Suppressor macrophage treated with lipopolysaccharide for 1 hour (primary cell): ENCODE measurements around the gene PEX5.
"Not testable (repeated sequence)": the region's sequence is repeated elsewhere in the genome, so short reads cannot be mapped to it uniquely, and the experiment has no call there.

Source experiments
- DNase-seq, 3 donors: peaks; one replicate each; pipeline ENCODE4 v3.0.0-alpha.2; 2020 to 2022

The PEX5 gene

DNA sequence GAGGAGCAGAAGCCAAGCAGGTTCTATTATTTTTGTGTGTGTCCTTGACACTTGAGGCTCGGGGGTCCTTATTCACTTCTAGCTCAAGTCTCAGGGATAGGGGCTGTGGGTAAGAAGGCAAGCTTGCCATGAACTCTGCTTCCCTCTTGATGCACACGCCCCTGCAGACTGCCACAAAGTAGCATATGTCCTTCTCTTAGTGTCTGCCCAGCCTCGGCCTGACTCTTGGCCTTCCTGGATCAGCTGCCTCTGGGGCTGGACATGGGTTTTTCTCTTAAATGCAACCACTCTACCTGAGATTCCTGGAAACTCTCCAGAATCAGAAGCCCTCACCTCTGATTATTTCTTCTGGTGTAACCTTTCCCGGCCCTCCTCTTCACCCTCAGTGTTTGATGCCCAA is 28.2 kb upstream of the PEX5 start:
- no peak for DNase-seq

- DNase-seq: no peak
These were observed 27.7 kb upstream of the PEX5 start for GRCh38 chr12:7161811-7162210.

DNA sequence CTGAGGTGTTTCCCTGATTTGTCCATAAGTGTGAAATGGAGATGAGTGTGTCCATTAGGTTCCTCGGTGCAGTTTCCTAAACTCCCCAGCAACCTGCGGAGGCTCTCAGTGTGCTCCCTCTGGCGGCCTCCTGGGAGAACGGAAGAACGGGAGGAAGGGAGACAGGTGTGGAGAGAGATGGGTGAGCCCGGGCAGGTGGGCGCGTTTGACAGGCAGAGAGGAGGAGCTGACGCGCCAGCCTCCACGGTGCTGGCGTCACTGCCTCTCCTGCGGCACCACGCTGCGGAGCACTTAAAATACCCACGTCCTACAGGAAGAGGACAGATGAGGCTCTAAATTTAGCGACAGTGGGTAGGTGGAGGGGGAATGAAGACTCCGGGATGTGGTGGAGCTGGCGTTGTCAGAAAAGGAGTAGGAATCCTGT is 26.8 kb upstream of the PEX5 start:
- DNase-seq: peak in 1 of 3 donors; percentile 20

- no peak for DNase-seq
These were observed 19.5 kb upstream of the PEX5 start for GRCh38 chr12:7169951-7170350.

- DNase-seq: no peak
These were observed 17.6 kb upstream of the PEX5 start for GRCh38 chr12:7171854-7172253.

DNA sequence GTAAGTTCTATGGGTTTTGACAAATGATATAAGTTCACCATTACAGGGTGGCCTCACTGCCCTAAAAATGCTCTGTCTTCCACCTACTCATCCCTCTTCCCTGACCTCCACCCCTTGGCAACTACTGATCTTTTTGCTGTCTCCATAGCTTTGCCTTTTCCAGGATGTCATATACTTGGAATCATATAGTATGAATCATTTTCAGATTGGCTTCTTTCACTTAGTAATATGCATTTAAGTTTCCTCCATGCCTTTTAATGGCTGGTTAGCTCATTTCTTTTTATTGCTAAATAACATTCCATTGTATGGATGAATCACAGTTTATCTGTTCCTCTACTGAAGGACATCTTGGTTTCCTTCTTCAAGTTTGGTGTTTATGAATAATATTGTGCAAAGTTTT is 14.0 kb upstream of the PEX5 start:
- DNase-seq: peak in 2 of 3 donors; percentile 24 to 48

- no peak for DNase-seq
These were observed 12.9 kb upstream of the PEX5 start for GRCh38 chr12:7176595-7176994.

GRCh38 chr12:7178481-7178880 is 11.0 kb upstream of the PEX5 start:
- DNase-seq: no peak

DNA sequence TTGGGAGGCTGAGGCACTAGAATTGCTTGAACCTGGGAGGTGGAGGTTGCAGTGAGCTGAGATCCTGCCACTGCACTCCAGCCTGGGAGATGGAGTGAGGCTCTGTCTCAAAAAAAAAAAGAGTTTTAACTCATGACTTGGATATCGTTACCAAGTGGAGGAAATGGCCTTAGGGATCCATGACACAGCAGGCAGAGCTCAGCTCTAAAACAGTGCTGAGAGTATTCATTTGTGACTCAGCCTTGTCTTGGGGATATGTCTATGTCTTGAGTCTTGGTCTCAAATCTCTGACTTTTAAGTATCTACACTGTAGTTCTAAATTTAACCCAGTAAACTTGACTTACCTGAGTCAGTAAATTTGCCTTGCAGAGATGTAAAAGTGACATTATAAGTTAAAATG is 8.8 kb upstream of the PEX5 start:
- DNase-seq: no peak

- DNase-seq: not testable (repeated sequence)
These were observed 3.4 kb upstream of the PEX5 start for GRCh38 chr12:7186058-7186457.

GRCh38 chr12:7188562-7189397 is 706 bp upstream of the PEX5 start:
- DNase-seq: peak; percentile 90 to 97 (median 92)

DNA sequence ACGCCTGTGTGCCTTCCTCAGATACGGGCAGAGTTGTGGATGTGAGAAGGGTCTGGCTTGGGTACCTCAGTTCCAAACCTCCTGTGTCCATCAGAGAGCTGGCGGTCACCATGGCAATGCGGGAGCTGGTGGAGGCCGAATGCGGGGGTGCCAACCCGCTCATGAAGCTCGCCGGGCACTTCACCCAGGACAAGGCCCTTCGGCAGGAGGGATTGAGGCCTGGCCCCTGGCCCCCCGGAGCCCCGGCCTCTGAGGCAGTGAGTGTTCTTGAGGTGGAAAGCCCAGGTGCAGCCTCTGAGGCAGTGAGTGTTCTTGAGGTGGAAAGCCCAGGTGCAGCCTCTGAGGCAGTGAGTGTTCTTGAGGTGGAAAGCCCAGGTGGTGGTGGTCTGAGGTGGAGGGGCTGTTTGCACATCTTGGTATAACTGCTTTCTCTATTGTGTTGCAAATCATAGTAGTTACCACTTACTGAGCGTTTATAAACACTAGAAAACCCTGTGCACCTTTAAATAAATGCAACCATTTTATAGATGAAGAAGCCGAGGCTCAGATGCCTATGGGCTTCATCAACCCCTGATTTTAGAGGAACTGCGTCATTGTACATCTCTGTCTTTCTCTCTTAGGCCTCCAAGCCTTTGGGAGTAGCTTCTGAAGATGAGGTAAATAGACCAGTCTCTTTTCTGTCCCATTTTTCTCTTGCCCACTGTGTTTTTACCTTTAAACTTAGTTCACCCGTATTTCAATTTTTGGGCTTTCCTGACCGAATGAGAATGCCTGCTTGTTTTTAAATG is 976 bp downstream of the PEX5 start:
- peak in 2 of 3 donors; percentile 16 to 26 for DNase-seq

GRCh38 chr12:7193674-7194073 is 4.2 kb downstream of the PEX5 start:
- DNase-seq: no peak

DNA sequence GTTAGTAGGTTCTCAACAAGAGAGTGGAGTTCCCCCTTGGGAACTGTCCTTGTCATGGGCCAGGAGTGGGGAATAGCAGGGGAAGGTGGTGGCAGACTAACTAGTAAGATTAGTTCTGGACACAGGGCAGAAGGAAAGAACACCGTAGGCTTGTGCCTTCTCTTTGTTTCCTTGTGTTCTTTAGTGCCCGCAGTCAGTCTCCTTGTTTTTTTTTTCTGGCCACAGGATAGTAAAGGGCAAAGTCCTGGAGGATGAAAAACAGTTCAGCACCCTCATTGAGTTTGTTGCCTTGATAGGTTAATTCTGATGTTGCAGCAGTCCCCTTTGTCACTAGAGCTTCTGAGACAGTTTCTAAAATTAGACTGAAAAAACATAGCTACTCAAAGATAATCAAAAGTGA is 8.4 kb downstream of the PEX5 start:
- no peak for DNase-seq

GRCh38 chr12:7203109-7203508 is 13.6 kb downstream of the PEX5 start:
- DNase-seq: no peak

DNA sequence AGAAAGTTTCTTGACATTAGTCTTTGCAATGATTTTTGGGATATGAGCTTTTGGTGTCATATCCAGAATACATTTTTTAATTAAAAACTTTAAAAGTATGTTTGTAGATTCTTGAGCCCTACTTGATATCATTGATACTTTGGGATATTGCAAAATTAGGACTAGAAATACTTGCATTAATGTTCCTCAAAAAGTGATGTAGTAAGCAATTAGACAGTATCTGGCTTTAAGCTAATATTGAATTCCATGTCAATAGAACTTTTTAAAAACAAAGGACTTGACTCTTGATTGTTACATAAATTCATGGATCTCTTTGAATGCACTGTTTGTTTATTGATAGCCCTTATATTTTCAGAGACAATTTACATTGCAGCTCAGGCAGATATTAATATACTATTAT is 15.6 kb downstream of the PEX5 start:
- DNase-seq: no peak

- DNase-seq: no peak
These were observed 17.2 kb downstream of the PEX5 start for GRCh38 chr12:7206691-7207090.

- DNase-seq: no peak
These were observed 18.6 kb downstream of the PEX5 start for GRCh38 chr12:7207866-7208625.

DNA sequence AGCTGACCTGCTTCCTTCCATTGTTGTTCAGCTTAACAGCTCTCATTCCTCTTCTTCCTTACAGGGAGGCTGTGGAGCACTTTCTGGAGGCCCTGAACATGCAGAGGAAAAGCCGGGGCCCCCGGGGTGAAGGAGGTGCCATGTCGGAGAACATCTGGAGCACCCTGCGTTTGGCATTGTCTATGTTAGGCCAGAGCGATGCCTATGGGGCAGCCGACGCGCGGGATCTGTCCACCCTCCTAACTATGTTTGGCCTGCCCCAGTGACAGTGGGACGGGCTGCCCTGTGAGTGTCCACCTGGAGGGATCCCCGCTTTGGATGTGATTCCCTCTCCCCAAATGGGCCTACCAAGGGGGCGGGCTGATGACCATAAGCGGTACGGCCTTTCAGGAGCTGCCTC is 20.5 kb downstream of the PEX5 start:
- DNase-seq: no peak

- peak in 1 of 3 donors; percentile 10 for DNase-seq
These were observed 21.2 kb downstream of the PEX5 start for GRCh38 chr12:7210642-7211151.

- no peak for DNase-seq
These were observed 23.2 kb downstream of the PEX5 start for GRCh38 chr12:7212678-7213077.

DNA sequence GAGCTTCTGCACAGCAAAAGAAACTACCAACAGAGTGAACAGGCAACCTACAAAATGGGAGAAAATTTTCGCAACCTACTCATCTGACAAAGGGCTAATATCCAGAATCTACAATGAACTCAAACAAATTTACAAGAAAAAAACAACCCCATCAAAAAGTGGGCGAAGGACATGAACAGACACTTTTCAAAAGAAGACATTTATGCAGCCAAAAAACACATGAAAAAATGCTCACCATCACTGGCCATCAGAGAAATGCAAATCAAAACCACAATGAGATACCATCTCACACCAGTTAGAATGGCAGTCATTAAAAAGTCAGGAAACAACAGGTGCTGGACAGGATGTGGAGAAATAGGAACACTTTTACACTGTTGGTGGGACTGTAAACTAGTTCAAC is 24.3 kb downstream of the PEX5 start:
- not testable (repeated sequence) for DNase-seq

DNA sequence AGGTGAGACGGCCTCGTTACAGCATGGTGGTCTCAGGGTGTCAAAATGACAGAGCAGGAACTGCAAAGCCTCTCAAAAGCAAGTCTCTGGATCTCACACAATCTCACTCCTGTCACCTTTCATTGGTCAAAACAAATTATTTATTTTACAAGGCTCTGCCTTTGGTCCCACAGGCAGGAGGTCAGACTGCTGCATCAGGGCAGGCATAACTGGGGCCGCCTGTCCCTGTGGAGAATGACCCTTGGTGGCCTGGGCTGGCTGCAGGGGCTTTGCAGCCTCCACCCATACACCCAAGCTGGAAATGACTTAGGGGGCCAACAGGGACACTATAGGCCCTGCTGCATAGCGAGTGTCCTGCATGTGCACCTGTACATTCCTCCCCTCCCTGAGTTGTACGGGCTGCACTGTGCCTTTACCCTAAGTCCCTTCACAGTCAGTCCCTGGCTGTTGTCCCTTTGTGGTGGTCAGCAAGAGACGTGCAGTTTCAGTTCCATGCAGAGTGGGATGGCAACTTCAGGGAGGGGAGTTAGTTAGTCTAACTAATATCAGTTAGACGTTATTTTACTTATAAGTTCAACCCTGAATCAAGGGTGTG is 28.1 kb downstream of the PEX5 start:
- DNase-seq: no peak
